Upper lobe of left lung (tissue), 4 donors: ENCODE data around the gene SYNPR.

Experiments
- CTCF ChIP-seq, 6 experiments: fragments of 450-650 bp in 4 of 6; fragments of 200-600 bp in 2 of 6; sonication (generic) in 2 of 6; IDR thresholded peaks; one replicate each; pipeline ENCODE4 v1.5.1; 2016 to 2019; ENCODE audit warnings: antibody characterized with exemption in 6 of 6
- EP300 ChIP-seq, 4 donors: sonication (generic); formaldehyde crosslinking; IDR thresholded peaks; one replicate each; pipeline ENCODE4 v1.5.1; 2017; ENCODE audit warnings: antibody characterized with exemption in 4 of 4, control low read depth in 2 of 4

GRCh38 chr3:63508771-63509170, 230.7 kb downstream of the SYNPR start:
- TF ChIP-seq EP300 (IDR thresholded peaks at IDR 0.05), result no peak
- TF ChIP-seq CTCF (IDR thresholded peaks at IDR 0.05), result no peak
